Fibroblast of lung (primary cell): ENCODE measurements around the gene CST11.

Experiments used
- CTCF ChIP-seq, 2 donors: IDR thresholded peaks in 1 of 2; conservative IDR thresholded peaks in 1 of 2; 1 replicate in 1 of 2; 2 replicates in 1 of 2; pipeline ENCODE4 v1.5.1; 2011 to 2012; ENCODE audit warnings: low read length in 2 of 2, control low read depth in 1 of 2, inconsistent platforms in 1 of 2, low read depth in 1 of 2, mild to moderate bottlenecking in 1 of 2
- EZH2 ChIP-seq: IDR thresholded peaks from 2 replicates; pipeline ENCODE4 v1.5.1; 2012; ENCODE audit warnings: low read length, control low read depth, mild to moderate bottlenecking; ENCODE audit errors: missing control alignments

GRCh38 chr20:23451956-23452487 lies 654 bp downstream of the CST11 start:
- TF ChIP-seq CTCF (conservative IDR thresholded peaks at IDR 0.05 in 1 of 2, IDR thresholded peaks at IDR 0.05 in 1 of 2; ENCODE audit: low read depth in 1 of 2, low read length in 2 of 2), result no peak
- no peak for TF ChIP-seq EZH2
